Measurements from ENCODE around the gene TSPAN5. TPM values are rescaled to one million over a fixed set of nuclear protein-coding genes. Genes with fewer than 3 reads are reported as not detected.

The TSPAN5 gene
- total RNA-seq, 4 donors from 2014 or later: 2.1 to 5.8 (median 3.8) TPM

- H3K27me3 ChIP-seq: no peaks in the 10 kb centered on the region
- H3K9me3 ChIP-seq: no peaks in the 10 kb centered on the region
- H3K36me3 ChIP-seq: no peaks in the 10 kb centered on the region
- no peak for DNase-seq
- H3K4me3 ChIP-seq: no peak overlapping the region
- no peaks in the 10 kb centered on the region for H3K4me1 ChIP-seq
- no peak for TF ChIP-seq POLR2A (IDR thresholded peaks at IDR 0.05)
- TF ChIP-seq, protein P1, sequence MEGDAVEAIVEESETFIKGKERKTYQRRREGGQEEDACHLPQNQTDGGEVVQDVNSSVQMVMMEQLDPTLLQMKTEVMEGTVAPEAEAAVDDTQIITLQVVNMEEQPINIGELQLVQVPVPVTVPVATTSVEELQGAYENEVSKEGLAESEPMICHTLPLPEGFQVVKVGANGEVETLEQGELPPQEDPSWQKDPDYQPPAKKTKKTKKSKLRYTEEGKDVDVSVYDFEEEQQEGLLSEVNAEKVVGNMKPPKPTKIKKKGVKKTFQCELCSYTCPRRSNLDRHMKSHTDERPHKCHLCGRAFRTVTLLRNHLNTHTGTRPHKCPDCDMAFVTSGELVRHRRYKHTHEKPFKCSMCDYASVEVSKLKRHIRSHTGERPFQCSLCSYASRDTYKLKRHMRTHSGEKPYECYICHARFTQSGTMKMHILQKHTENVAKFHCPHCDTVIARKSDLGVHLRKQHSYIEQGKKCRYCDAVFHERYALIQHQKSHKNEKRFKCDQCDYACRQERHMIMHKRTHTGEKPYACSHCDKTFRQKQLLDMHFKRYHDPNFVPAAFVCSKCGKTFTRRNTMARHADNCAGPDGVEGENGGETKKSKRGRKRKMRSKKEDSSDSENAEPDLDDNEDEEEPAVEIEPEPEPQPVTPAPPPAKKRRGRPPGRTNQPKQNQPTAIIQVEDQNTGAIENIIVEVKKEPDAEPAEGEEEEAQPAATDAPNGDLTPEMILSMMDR (IDR thresholded peaks at IDR 0.05): no peak
- no peak overlapping the region for H3K27ac ChIP-seq
Measured at GRCh38 chr4:98671131-98671530, 12.7 kb upstream of the TSPAN5 start.

DNA sequence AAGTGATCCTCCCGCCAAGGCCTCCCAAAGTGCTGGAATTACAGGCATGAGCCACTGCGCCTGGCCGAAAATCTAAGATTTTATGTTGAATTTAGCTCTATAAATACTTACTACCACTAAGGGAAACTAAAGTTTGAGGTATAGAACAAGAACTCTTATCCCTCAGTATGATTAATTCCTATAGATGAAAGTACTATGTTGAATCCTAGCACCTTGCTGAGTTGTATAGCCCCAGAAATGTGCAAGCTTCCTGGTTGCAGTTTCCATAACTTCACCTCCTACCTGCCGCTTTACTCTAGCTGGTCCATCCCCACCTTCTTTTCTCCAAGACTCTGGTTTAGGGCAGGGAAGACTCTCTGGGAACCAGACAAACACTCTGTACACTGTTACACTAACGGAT, 11.8 kb upstream of the TSPAN5 start:
- DNase-seq: no peak
- Histone ChIP-seq H3K4me3 (no peak overlapping the region), H3K36me3 (no peaks in the 10 kb centered on the region), H3K27me3 (no peaks in the 10 kb centered on the region), H3K4me1 (no peaks in the 10 kb centered on the region), H3K9me3 (no peaks in the 10 kb centered on the region), H3K27ac (no peak overlapping the region)
- no peak for TF ChIP-seq POLR2A (IDR thresholded peaks at IDR 0.05)
- TF ChIP-seq, protein P1 (IDR thresholded peaks at IDR 0.05): no peak

DNA sequence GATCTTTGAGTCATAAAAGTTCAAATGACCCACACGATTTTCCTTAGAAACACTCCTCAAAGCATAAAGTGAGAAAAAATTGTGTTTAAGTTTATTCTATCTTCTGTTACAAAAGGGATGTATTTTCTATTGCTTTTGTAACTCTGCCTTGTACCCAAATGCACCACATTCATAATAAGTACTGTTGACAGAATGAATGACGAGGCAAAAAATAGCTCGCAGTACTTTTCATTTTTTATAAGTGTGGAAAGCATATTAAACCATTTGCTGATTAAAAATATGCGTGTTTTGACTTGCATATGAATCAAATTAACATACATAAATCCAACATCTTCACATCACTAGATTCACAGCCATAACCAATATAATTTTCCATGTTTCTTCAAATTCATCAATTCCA, 11.2 kb upstream of the TSPAN5 start:
- no peak overlapping the region for H3K4me3 ChIP-seq
- H3K9me3 ChIP-seq: no peaks in the 10 kb centered on the region
- H3K27me3 ChIP-seq: no peaks in the 10 kb centered on the region
- DNase-seq: no peak
- H3K36me3 ChIP-seq: no peaks in the 10 kb centered on the region
- H3K27ac ChIP-seq: no peak overlapping the region
- no peak for TF ChIP-seq POLR2A (IDR thresholded peaks at IDR 0.05)
- TF ChIP-seq, protein P1 (IDR thresholded peaks at IDR 0.05): no peak
- peaks cover 0 to under 1% (median 0%) of the 10 kb centered on the region in 4 donors for H3K4me1 ChIP-seq

- Histone ChIP-seq H3K9me3 (no peaks in the 10 kb centered on the region), H3K4me3 (no peak overlapping the region), H3K27me3 (no peaks in the 10 kb centered on the region), H3K27ac (peak overlapping the region in 1 of 4 donors; percentile 83), H3K36me3 (no peaks in the 10 kb centered on the region), H3K4me1 (peaks cover 0 to 12% (median 3%) of the 10 kb centered on the region in 4 donors)
- TF ChIP-seq POLR2A (IDR thresholded peaks at IDR 0.05): no peak
- TF ChIP-seq, protein P1 (IDR thresholded peaks at IDR 0.05): no peak
- DNase-seq: no peak
Measured at GRCh38 chr4:98664959-98665358, 6.5 kb upstream of the TSPAN5 start.

DNA sequence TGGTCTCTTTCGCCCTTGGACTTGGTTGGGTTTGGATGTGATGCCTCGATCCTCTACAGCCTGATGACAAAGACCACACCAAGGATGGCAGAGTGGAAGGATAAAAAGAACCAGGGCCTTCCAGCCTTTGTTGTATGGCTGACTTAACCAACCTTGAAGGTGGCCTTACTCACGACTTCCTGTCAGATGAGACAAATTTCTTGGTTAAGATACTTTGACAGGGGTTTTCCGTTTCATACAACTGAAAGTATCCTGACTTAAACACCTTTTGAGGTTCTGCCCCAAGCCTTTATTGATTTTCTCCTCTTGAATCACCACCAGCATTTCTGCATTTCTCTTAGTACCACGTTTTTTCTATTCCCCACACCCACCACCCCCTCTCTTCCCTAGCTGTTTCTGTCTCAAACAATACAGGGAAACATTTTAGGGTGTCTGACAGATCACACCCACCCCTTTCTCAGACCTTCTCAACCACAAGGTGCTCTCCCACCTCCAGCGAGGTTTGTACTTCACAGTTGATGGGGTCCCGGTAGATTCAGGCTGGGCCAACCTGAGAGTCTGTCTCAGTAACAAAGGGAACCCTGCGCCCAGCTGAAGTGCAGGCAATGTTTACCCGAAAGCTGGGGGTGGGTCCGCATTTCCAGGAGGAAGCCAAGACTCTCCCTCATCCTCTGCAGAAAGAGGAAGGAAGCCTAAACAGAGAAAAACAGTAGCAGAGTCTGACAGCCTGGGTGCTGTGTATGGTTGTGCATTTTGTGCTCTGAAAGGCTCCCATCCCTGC, 5.0 kb upstream of the TSPAN5 start:
- Histone ChIP-seq H3K27ac (peak overlapping the region; percentile 46 to 83 (median 74)), H3K27me3 (no peaks in the 10 kb centered on the region), H3K4me1 (peaks cover 0 to 24% (median 3%) of the 10 kb centered on the region in 4 donors), H3K4me3 (peak overlapping the region in 1 of 4 donors; percentile 29), H3K36me3 (no peaks in the 10 kb centered on the region), H3K9me3 (no peaks in the 10 kb centered on the region)
- peak in 2 of 3 donors; percentile 64 to 73 for DNase-seq
- TF ChIP-seq, protein P1 (IDR thresholded peaks at IDR 0.05): no peak
- TF ChIP-seq POLR2A (IDR thresholded peaks at IDR 0.05): no peak
